Mucosa of descending colon (tissue), 3 donors: ENCODE data around the gene PIP4P1. TPM values are rescaled to one million over a fixed set of nuclear protein-coding genes. Genes with fewer than 3 reads are reported as not detected.
A peak's percentile ranks its signal among the peaks of the same experiment; 100 is the strongest.

Experiments
- ATAC-seq: fragments of 200-7000 bp; cut with Tn5 transposase; one replicate; pipeline ENCODE4 v1.9.1; 2020; ENCODE audit warnings: mild to moderate bottlenecking, moderate library complexity
- DNase-seq, 3 donors: peaks; one replicate each; pipeline ENCODE4 v3.0.0-alpha.2; 2020
- H3K36me3 ChIP-seq: fragments of 200-600 bp; one replicate; pipeline ENCODE4 v1.8.0; 2021; ENCODE audit warnings: low read depth, mild to moderate bottlenecking
- H3K4me1 ChIP-seq: fragments of 200-600 bp; one replicate; pipeline ENCODE4 v1.8.0; 2021; ENCODE audit warnings: low read depth, mild to moderate bottlenecking
- H3K4me3 ChIP-seq: fragments of 200-600 bp; one replicate; pipeline ENCODE4 v1.8.0; 2021; ENCODE audit warnings: mild to moderate bottlenecking
- H3K9me3 ChIP-seq: fragments of 200-600 bp; one replicate; pipeline ENCODE4 v1.8.0; 2021; ENCODE audit warnings: mild to moderate bottlenecking
- CTCF ChIP-seq: fragments of 200-600 bp; IDR thresholded peaks from one replicate; pipeline ENCODE4 v1.8.0; 2022; ENCODE audit warnings: antibody characterized with exemption, mild to moderate bottlenecking
- intact Hi-C, 2 donors: fragments of 100-400 bp; cut with DNase I in 1 of 2; cut with micrococcal nuclease in 1 of 2; formaldehyde crosslinking; loops; one replicate each; pipeline versions ENCODE4 v1.11.0 to v1.11.1; 2022; cut with DNase I, micrococcal nuclease
- total RNA-seq, 3 donors: library from RNA; stranded (reverse); fragmentation: NEBNext Ultra II Directional in 2 of 3; extraction: Animal tissue kit (Norgen Biotek cat#: 25700) in 2 of 3; gene quantifications; one replicate each; pipeline versions ENCODE4 v1.2.1 to v1.2.4, GENCODE V29; 2021 to 2023
- donor health status: DM: no; HTN: no; CAD: no; lungs with moderate emphysema.
- donor health status: DM: no; HTN: no; CAD: no.
- donor health status: DM: no; HTN: yes; CAD: no.

PIP4P1 gene
- total RNA-seq, 3 donors from 2014 or later, result 40.6 to 48.4 (median 45.5) TPM

DNA sequence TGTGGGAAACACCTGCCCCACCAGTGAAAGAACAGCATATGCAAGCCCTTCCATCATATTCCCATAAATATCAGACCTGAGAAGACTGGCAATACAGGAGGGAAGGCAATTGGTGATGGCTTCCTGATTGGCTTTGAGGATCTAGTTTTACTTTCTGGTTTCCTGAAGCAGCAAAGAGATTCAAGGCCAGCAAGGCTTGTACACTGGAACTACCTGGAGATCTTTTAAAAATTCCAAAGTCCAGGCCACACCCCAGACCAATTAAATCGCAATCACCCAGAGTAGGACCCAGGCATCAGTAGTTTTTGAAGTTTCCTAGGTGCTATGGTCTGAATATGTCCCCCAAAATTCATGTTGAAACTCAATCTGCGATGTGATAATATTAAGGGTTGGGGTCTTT, 45.0 kb downstream of the PIP4P1 start:
- TF ChIP-seq CTCF, result no peak
- Histone ChIP-seq H3K9me3 (no peaks in the 10 kb centered on the region), H3K36me3 (no peaks in the 10 kb centered on the region), H3K4me1 (peaks cover 62% of the 10 kb centered on the region), H3K4me3 (no peak overlapping the region)
- DNase-seq, result peak in 1 of 3 donors; percentile 81
- intact Hi-C loops, result loop anchor here in 1 of 2 donors (5.0 kb wide), 2 partner anchors 46 to 191 kb away; partner anchors contain the start of gene PIP4P1
- ATAC-seq, result peak; percentile 49

DNA sequence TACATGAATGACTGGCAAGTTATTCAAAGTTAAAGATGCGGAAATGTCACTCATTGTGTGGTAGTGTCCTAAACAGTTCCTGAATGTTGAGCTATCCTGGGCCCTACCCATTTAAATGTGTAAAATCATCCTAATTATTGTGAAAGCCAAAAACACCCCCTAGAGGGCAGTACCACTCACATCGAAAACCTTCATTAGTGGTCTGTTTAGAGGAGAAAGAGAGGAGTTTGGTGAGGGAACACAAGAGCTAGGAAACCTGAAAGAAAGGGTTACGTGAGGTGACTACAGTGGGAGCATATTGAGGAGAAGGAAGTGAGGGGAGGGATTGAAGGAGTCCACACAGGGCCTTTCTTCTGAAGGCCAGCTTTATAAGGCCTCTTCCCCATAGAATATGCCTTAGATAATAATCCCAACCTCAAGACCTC, 45.4 kb downstream of the PIP4P1 start:
- Histone ChIP-seq H3K9me3 (no peaks in the 10 kb centered on the region), H3K36me3 (no peaks in the 10 kb centered on the region), H3K4me1 (peaks cover 62% of the 10 kb centered on the region), H3K4me3 (no peak overlapping the region)
- intact Hi-C loops, result loop anchor here in 1 of 2 donors (5.0 kb wide), 2 partner anchors 47 to 192 kb away; partner anchors contain the start of gene PIP4P1
- ATAC-seq (peak; percentile 11), DNase-seq (peak in 1 of 3 donors; percentile 77)
- TF ChIP-seq CTCF, result peak; percentile 14

DNA sequence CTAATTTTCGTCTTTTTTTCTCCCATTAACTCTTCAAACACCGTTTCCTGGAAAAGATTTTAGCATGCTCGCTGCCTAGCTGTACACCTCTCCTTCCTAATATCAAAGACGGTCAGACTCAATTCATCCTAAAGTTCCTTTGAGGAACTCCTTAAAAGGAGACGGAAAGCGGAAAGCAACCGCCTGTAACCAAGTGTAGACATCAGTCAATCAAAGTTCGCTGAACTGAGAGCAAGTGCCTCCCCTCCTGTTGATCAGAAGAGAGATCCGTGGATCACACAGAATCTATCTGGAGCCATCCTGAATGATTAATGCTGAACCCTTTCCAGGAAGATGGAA, 47.5 kb downstream of the PIP4P1 start:
- H3K4me3 ChIP-seq, result peak overlapping the region; percentile 75
- intact Hi-C loops, result loop anchor here (2.0 to 5.0 kb wide), 3 partner anchors 41 to 269 kb away; partner anchors contain the start of genes APEX1 (in 1 of the 2), OSGEP (in 1 of the 2) and RNASE4 (in 1 of the 2)
- DNase-seq, result peak in 1 of 3 donors; percentile 53
- no peak for ATAC-seq
- no peaks in the 10 kb centered on the region for H3K9me3 ChIP-seq
- H3K4me1 ChIP-seq, result peaks cover 50% of the 10 kb centered on the region
- TF ChIP-seq CTCF, result no peak
- H3K36me3 ChIP-seq, result no peaks in the 10 kb centered on the region

- intact Hi-C loops, result loop anchor here (2.0 to 5.0 kb wide), 3 partner anchors 42 to 269 kb away; partner anchors contain the start of genes APEX1 (in 1 of the 2), OSGEP (in 1 of the 2) and RNASE4 (in 1 of the 2)
- peaks cover 46% of the 10 kb centered on the region for H3K4me1 ChIP-seq
These were observed 48.1 kb downstream of the PIP4P1 start, which contains the start of gene TEP1 for GRCh38 chr14:20412876-20413743. TEP1 (minus strand) TSS chr14:20413501; CDS start chr14:20408439, 5,062 bp downstream.

GRCh38 chr14:20412411-20412810, 48.8 kb downstream of the PIP4P1 start:
- Histone ChIP-seq H3K36me3 (peaks cover 5% of the 10 kb centered on the region), H3K9me3 (no peaks in the 10 kb centered on the region), H3K4me1 (peaks cover 39% of the 10 kb centered on the region), H3K4me3 (peak overlapping the region; percentile 75)
- DNase-seq (no peak), ATAC-seq (peak; percentile 3)
- intact Hi-C loops, result loop anchor here (2.0 to 5.0 kb wide), 3 partner anchors 42 to 270 kb away; partner anchors contain the start of genes APEX1 (in 1 of the 2), OSGEP (in 1 of the 2) and RNASE4 (in 1 of the 2)
- TF ChIP-seq CTCF, result no peak

More at GRCh38 chr14:20412876-20413743, 48.1 kb downstream of the PIP4P1 start, which contains the start of gene TEP1:
- DNase-seq, result peak; percentile 94 to 95 (median 94)
- peaks cover under 1% of the 10 kb centered on the region for H3K36me3 ChIP-seq
- no peak for TF ChIP-seq CTCF
- H3K9me3 ChIP-seq, result no peaks in the 10 kb centered on the region
- peak; percentile 87 for ATAC-seq
- H3K4me3 ChIP-seq, result peak within 1 kb of the TSS; percentile 75
